GM19455 (cell line): ENCODE results near the gene VCX3A.
"Not testable (repeated sequence)": the region's sequence is repeated elsewhere in the genome, so short reads cannot be mapped to it uniquely, and the experiment has no call there.

ENCODE experiments used
- ATAC-seq: cut with Tn5 transposase; IDR thresholded peaks from one replicate; pipeline ENCODE4 v1.9.1; 2021; ENCODE audit not compliant: unreplicated experiment

Gene VCX3A

DNA sequence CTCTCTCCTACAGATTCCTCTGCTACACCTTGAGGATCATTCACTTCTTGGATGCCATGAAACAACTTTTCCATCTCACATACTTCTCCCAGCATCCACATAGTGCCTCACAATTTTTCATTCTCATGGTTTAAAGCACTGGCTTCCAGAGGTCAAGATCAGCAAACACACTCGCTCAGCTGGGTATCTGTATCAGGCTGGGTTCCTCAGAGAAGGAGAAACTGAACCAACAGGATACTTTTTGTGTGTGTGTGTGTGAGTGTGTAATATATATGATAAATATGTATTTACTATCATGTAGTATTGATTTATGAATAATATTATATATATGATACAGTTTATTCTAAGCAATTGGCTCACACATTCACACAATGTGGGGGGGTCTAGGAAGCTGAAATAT is at the start of gene VCX3A:
VCX3A (minus strand) TSS at position 101 of the 400 bp plus-strand sequence. CDS start 621 bp downstream, outside the sequence.
- not testable (repeated sequence) for ATAC-seq

DNA sequence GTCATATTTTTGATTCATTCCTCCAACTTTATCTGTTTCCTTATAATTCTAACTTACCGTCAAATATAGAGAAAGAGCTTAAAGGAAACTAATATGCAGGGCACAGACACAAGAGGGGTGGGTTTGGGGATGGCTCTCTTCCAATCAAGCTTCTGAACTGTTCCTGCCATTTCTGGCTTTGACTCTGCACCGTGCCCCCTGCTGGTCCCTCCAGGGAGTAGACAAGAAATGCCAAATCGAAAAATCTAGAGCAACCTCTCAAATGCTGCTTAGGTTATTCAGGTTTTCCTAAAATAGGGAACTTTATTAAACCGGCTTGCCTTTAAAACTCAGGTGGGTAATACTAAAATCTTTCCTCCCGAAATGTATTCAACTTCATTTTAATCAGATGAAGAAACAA is 39.8 kb upstream of the VCX3A start:
- ATAC-seq = no peak

DNA sequence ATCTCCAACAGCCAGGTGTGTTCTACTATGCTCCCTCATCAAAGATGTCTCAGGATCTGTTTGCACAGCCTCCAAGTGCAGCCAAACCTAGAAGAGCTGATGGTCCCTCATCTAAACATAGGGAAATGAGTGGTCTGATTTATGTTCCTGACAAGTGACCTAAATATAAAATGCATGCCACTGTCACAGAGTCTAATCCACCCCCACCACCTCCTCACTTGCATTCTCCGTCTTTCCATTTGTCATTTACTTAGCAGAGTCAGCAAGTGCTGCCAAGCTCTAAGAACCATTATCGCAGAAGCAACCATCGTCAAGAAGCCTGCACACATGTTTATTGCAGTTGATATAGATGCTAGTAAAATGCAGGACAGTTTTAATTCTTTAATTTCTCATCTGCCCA is 33.1 kb upstream of the VCX3A start:
- no peak for ATAC-seq

DNA sequence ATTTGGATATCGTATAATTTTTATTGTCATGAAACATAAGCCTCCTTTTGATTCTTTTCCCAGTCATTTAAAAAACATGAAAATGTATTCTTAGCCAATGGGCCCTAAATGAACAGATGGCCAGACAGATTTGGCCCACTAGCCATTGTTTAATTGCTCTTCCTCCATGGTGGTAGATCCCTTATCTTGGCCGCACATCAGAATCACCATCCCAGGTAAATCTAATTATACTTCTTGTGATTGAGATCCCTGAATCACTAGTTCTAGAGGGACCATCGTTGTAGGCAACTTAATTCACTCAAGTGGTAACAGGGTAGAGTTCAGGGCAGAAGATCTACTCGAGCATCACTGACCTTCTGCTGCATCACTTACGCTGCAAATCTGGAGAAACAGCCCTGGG is 24.1 kb upstream of the VCX3A start:
- ATAC-seq = no peak

DNA sequence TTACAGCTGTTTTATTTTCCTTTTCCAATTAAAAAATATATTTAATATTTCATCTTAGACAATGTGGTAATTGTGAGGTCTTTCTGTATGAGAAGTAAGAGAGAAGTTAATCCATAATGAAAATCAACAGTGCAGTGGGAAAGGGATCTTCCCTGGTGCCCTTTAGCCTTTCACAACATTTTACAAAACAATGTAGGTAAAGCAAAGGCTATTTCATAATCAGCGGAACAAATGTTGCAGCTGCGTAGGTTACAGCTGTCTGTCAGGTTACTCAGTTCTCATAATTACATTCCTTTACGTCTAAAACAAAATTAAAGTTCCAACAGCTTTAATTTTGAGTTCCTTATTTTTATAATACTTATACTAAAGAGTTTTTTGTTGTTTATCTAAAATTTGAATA is 22.8 kb upstream of the VCX3A start:
- no peak for ATAC-seq

DNA sequence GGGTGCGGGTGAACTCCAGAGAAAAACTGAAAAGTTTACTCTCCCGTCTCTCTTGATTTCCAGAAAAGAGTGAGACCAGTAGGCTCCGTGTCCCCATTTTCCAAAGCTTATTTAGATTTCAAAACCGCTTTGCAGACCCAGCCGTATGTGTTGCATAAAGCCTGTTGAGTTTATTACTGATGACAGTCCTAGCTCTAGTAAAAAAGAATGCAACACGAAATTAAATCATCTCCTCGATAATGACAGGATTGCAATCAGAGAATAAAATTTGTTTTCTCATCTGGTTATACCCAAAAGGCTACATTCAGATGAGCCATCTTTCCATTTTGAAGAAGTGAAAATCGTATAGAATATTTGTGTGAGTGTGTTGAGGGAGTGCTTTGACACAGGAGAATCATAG is 16.1 kb upstream of the VCX3A start:
- ATAC-seq = no peak

DNA sequence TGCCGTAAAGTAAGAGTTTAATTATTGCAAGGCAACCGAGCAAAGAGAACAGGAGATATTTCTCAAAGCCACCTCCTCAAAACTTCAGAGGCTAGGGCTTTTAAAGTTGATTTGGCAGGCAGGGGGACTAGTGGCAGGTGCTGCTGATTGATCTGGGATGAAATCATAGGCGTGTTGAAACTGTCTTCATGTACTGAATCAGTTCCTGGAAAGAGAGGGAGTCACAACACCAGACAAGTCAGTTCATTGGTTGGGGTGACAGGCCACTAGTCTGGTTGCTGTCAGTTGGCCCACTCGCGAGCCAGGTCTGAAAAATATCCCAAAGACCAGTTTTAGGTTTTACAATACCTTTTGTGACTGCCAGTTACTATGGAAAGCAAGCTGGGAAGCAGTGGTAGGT is 10.8 kb upstream of the VCX3A start:
- no peak for ATAC-seq

DNA sequence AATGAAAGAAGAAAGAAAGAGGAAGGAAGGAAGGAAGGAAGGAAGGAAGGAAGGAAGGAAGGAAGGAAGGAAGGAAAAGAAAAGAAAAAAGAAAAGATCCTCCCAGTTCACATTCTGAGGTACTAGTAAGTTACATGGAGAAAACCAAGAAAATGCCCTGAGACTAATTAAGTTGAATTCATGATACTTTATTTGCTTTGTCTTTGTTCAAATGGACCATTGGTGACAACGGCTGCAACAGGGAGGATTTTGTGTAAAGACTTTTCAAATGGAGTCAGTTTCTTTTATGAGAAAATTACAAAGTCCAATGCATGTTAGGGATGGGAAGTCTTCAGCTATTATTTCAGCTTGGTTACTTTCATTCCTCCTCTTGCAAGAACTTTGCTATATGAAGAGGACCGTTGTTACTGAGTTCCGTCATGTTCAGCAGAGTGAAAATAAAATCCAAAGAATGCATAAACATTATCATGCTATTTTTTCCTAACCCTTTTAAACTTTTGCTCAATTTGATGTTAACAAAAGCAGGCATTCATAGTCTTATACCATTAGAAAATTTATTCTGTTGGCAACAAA is 8.3 kb downstream of the VCX3A start:
- ATAC-seq = no peak

DNA sequence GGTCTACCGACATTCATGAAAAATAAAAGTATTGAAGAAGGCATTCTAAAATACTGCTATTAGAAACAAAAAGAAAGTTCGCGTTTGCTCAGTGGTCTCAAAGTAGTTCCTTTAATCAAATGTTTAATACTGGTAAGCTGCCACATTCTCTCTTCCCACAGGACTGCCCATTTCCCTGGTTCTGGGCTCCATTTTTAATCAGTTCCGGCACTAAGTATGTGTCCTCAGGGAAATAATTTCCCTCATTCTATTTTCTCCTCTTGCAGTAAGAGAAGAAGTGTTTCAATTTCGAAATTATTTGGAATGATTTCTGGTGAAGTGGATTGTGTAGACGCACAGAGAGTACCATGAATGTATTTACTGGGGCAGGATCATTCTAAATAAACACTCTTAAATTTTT is 17.5 kb downstream of the VCX3A start:
- no peak for ATAC-seq

DNA sequence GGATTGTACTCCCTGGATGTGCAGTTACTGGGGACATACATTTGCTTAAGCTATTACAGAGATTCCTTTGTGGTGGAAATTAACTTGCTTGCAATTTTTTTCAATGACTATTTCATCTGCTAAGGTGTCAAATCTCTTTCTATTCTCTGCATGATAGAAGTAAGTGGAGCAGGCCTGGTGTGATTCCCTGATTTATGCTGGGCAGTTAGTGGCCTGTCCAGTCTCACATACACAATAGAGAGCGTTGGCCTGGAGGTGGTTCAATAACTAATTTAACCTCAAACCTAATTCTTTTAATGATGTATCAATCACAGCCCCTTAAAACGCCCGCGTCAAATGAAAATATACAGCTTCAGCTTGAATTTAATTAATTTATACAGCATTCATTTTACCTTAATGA is 28.5 kb downstream of the VCX3A start:
- no peak for ATAC-seq

DNA sequence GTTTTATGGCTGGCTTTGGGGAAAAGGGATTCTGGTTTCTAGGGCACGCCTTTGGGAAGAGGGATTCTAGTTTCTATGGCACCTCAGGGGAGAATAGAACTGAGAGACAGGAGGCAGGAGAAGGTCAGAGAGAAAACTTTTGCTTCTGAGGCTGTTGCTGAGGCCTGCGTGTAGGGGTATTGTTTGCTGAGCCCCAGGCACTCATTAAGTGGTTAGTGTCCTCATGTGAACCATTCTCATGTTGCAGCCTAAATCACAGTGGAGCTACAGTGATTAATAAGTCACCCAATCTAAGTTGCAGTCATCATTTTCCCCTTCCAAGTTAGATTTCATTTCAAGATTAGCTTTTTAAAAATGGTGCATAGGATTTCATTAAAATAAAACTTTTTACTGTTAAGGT is 29.0 kb downstream of the VCX3A start:
- ATAC-seq = no peak

DNA sequence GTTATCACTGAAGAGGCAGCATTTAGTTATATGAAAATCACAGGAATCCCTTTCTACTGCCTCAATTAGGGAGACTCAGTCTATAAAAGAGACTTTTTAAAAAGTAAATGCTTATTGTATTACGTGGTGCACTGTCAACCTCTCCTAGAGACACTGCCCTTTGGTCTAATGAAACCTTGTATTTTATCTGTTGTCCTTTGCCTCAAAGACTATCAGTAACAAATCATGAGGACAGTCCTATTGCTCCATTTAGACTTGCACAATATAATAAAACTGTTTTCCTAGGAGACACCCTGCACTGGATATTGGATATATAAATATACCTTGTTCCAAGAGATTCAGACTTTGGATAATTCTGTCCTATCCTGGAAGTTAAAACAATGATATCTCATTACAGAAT is 34.2 kb downstream of the VCX3A start:
- no peak for ATAC-seq

DNA sequence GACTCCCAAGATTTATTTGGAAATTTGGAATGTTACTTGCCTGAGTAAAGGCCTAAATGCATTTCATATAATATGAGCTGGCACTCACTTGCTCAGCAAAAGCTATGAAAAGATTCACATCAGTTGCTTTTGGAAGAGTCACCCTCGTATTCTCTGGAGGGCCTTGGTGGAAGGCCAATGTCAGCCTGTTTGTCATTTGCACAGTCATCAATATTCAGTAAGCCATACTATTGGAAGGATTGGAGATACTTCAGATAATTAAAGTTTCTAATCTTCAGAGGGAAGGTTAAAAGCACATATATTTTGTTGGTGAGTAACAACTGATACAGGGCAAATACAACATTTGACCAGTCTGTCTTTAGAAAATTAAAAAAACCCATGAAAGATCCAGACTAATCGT is 36.6 kb downstream of the VCX3A start:
- ATAC-seq = no peak
